ENCODE data around the gene MAPK10. TPM values are rescaled to one million over a fixed set of nuclear protein-coding genes. Genes with fewer than 3 reads are reported as not detected.

MAPK10 gene
- total RNA-seq (2022; extraction: Qiagen RNA extraction; ENCODE audit: low read depth) = 0.26 to 0.64 TPM (median 0.45 TPM) in 5 replicates

GRCh38 chr4:86359944-86360478 lies at the start of gene MAPK10:
MAPK10 (minus strand) TSS chr4:86360053.

Other genes starting within 250 kb of the MAPK10 start
- 3.4 to 4.9 TPM (median 4.1 TPM) in 5 replicates for gene PTPN13, start 234.3 kb upstream of the MAPK10 start, total RNA-seq (2022; extraction: Qiagen RNA extraction; ENCODE audit: low read depth)

Data from A549 treated with RU486 at 1 μM for 4 hours (cell line).